SKM-1 treated with dmso at 0.1 percent for 144 hours (cell line): ENCODE measurements around the gene PPFIBP2.

Source experiments
- DNase-seq: peaks from one replicate; lab custom pipeline; 2025; ENCODE audit not compliant: unreplicated experiment; lab: John Stamatoyannopoulos, UW

Gene PPFIBP2

GRCh38 chr11:7595016-7595866 is 81.4 kb downstream of the PPFIBP2 start:
- DNase-seq, result no peak

- DNase-seq, result no peak
Measured at GRCh38 chr11:7595951-7596350, 82.2 kb downstream of the PPFIBP2 start.

GRCh38 chr11:7596975-7597391 is 83.2 kb downstream of the PPFIBP2 start:
- DNase-seq, result no peak

GRCh38 chr11:7597620-7598019 is 83.8 kb downstream of the PPFIBP2 start:
- DNase-seq, result no peak

GRCh38 chr11:7599209-7599608 is 85.4 kb downstream of the PPFIBP2 start:
- no peak for DNase-seq

- peak; percentile 37 for DNase-seq
Measured at GRCh38 chr11:7600205-7600775, 86.5 kb downstream of the PPFIBP2 start.

- DNase-seq, result no peak
Measured at GRCh38 chr11:7603031-7603781, 89.4 kb downstream of the PPFIBP2 start.

- no peak for DNase-seq
Measured at GRCh38 chr11:7604331-7604955, 90.6 kb downstream of the PPFIBP2 start.

GRCh38 chr11:7605186-7605943 is 91.6 kb downstream of the PPFIBP2 start:
- DNase-seq, result no peak

- DNase-seq, result no peak
Measured at GRCh38 chr11:7606496-7606895, 92.7 kb downstream of the PPFIBP2 start.

- DNase-seq, result no peak
Measured at GRCh38 chr11:7609015-7609414, 95.2 kb downstream of the PPFIBP2 start.

- DNase-seq, result no peak
Measured at GRCh38 chr11:7609521-7609920, 95.7 kb downstream of the PPFIBP2 start.

GRCh38 chr11:7610393-7610792 is 96.6 kb downstream of the PPFIBP2 start:
- DNase-seq, result no peak

- no peak for DNase-seq
Measured at GRCh38 chr11:7611411-7611810, 97.6 kb downstream of the PPFIBP2 start.

GRCh38 chr11:7612056-7612660 is 98.4 kb downstream of the PPFIBP2 start:
- no peak for DNase-seq

- no peak for DNase-seq
Measured at GRCh38 chr11:7612661-7613393, 99.0 kb downstream of the PPFIBP2 start.

- DNase-seq, result no peak
Measured at GRCh38 chr11:7613394-7613720, 99.6 kb downstream of the PPFIBP2 start.

- DNase-seq, result no peak
Measured at GRCh38 chr11:7614656-7615055, 100.9 kb downstream of the PPFIBP2 start.

- DNase-seq, result no peak
Measured at GRCh38 chr11:7617032-7617431, 103.2 kb downstream of the PPFIBP2 start.

- no peak for DNase-seq
Measured at GRCh38 chr11:7619322-7619721, 105.5 kb downstream of the PPFIBP2 start.
